GM23248 (cell line): ENCODE measurements around the gene MYO9A. TPM values are rescaled to one million over a fixed set of nuclear protein-coding genes. Genes with fewer than 3 reads are reported as not detected.

Experiments
- DNase-seq: peaks from one replicate; pipeline ENCODE4 v3.0.0-alpha.2; 2015
- H2AFZ ChIP-seq: fragments of 200-600 bp; sonication (generic); 2 replicates; pipeline ENCODE4 v1.6.1; 2016; ENCODE audit warnings: antibody characterized with exemption
- H3F3A ChIP-seq: fragments of 200-600 bp; sonication (generic); 2 replicates; pipeline ENCODE4 v1.6.1; 2016; ENCODE audit warnings: mild to moderate bottlenecking, antibody characterized with exemption, mixed run types; ENCODE audit not compliant: insufficient read depth
- H3K27ac ChIP-seq: fragments of 200-600 bp; sonication (generic); 2 replicates; pipeline ENCODE4 v1.5.1; 2016; ENCODE audit warnings: mild to moderate bottlenecking
- H3K27me3 ChIP-seq: fragments of 200-600 bp; sonication (generic); replicated peaks from 2 replicates; pipeline ENCODE4 v1.6.1; 2016; ENCODE audit warnings: mild to moderate bottlenecking; ENCODE audit not compliant: insufficient read depth
- H3K36me3 ChIP-seq: fragments of 200-600 bp; sonication (generic); 2 replicates; pipeline ENCODE4 v1.6.1; 2016; ENCODE audit warnings: low read depth, mild to moderate bottlenecking
- H3K4me1 ChIP-seq: fragments of 200-600 bp; sonication (generic); 2 replicates; pipeline ENCODE4 v1.6.1; 2016; ENCODE audit warnings: mild to moderate bottlenecking; ENCODE audit not compliant: insufficient read depth
- H3K4me2 ChIP-seq: fragments of 200-600 bp; sonication (generic); one replicate; pipeline ENCODE4 v1.6.1; 2016; ENCODE audit warnings: mild to moderate bottlenecking; ENCODE audit not compliant: unreplicated experiment
- H3K4me3 ChIP-seq: fragments of 200-600 bp; sonication (generic); 2 replicates; pipeline ENCODE4 v1.5.1; 2016; ENCODE audit warnings: mild to moderate bottlenecking
- H3K79me2 ChIP-seq: fragments of 200-600 bp; sonication (generic); 2 replicates; pipeline ENCODE4 v1.6.1; 2016; ENCODE audit warnings: mild to moderate bottlenecking; ENCODE audit not compliant: insufficient read depth
- H3K9ac ChIP-seq: fragments of 200-600 bp; sonication (generic); 2 replicates; pipeline ENCODE4 v1.6.1; 2016; ENCODE audit warnings: mild to moderate bottlenecking
- H3K9me2 ChIP-seq: fragments of 200-600 bp; sonication (generic); 2 replicates; pipeline ENCODE4 v1.6.1; 2016; ENCODE audit warnings: mixed run types, mild to moderate bottlenecking, moderate library complexity; ENCODE audit not compliant: insufficient read depth
- H3K9me3 ChIP-seq: fragments of 200-600 bp; sonication (generic); one replicate; pipeline ENCODE4 v1.6.1; 2017; ENCODE audit warnings: low read depth
- H4K20me1 ChIP-seq: fragments of 200-600 bp; sonication (generic); 2 replicates; pipeline ENCODE4 v1.6.0; 2016; ENCODE audit not compliant: insufficient read depth
- EZH2 ChIP-seq: fragments of 200-600 bp; sonication (generic); IDR thresholded peaks from 2 replicates; pipeline ENCODE4 v1.6.1; 2018; ENCODE audit warnings: antibody characterized with exemption, mild to moderate bottlenecking; ENCODE audit not compliant: insufficient read depth, poor library complexity, severe bottlenecking
- EZH2phosphoT487 ChIP-seq: fragments of 200-600 bp; sonication (generic); IDR thresholded peaks from 2 replicates; pipeline ENCODE4 v1.6.1; 2018; ENCODE audit warnings: antibody characterized with exemption, moderate library complexity, mild to moderate bottlenecking, low read depth; ENCODE audit not compliant: insufficient read depth
- WGBS, 2 experiments: methylation state at CpG; one replicate each; pipeline ENCODE4 v1.1.6; 2015 to 2017; ENCODE audit warnings: low lambda C conversion rate in 2 of 2, low coverage in 1 of 2; ENCODE audit errors: missing lambda C conversion rate in 2 of 2; 5-methylcytosine and 5-hydroxymethylcytosine counted together
- in situ Hi-C: fragments of 300-500 bp; cut with MboI; formaldehyde crosslinking; loops from 2 replicates; pipeline ENCODE4 v1.15.0; 2020
- polyA plus RNA-seq: library from polyadenylated mRNA; unstranded; fragments of >200 nt; fragmentation: Nextera tagmentation; extraction: Ambion mirVana; gene quantifications from 2 replicates; pipeline ENCODE4 v1.2.1, GENCODE V29; 2016
- total RNA-seq: library from RNA; depleted of rRNA; stranded (reverse); fragments of >200 nt; shearing (Covaris generic); gene quantifications from 2 replicates; pipeline ENCODE4 v1.2.3, GENCODE V29; 2014

Gene MYO9A
- total and polyA plus RNA-seq, 2 experiments from 2014 or later: 10.6 to 20.4 TPM

- Histone ChIP-seq H3K27me3 (no peaks in the 10 kb centered on the region), H3K36me3 (no peaks in the 10 kb centered on the region), H3K79me2 (peaks cover 67% of the 10 kb centered on the region), H3F3A (no peaks in the 10 kb centered on the region), H3K4me3 (no peak overlapping the region), H4K20me1 (peaks cover 9% of the 10 kb centered on the region), H3K27ac (no peak overlapping the region), H3K9ac (no peak overlapping the region), H2AFZ (no peak overlapping the region), H3K4me1 (no peaks in the 10 kb centered on the region), H3K9me3 (no peaks in the 10 kb centered on the region), H3K4me2 (no peak overlapping the region), H3K9me2 (no peaks in the 10 kb centered on the region)
- 83% methylated on average over 4 of the region's 4 CpGs for WGBS, 2 experiments
- no peak for DNase-seq
- in situ Hi-C loops: no loop called here
- no peak for TF ChIP-seq EZH2
- no peak for TF ChIP-seq EZH2phosphoT487
These were observed 18.8 kb downstream of the MYO9A start for GRCh38 chr15:72099155-72099554.

- H3K4me3 ChIP-seq: no peak overlapping the region
- no peaks in the 10 kb centered on the region for H3K27me3 ChIP-seq
- H3K36me3 ChIP-seq: no peaks in the 10 kb centered on the region
- 0 out of 2 replicates have a peak, but pooled peaks cover 3% of the 10 kb centered on the region for H4K20me1 ChIP-seq
- no peak overlapping the region for H3K4me2 ChIP-seq
- H2AFZ ChIP-seq: no peak overlapping the region
- in situ Hi-C loops: no loop called here
- H3K27ac ChIP-seq: no peak overlapping the region
- no peak overlapping the region for H3K9ac ChIP-seq
- TF ChIP-seq EZH2 (no peak), EZH2phosphoT487 (no peak)
- H3K79me2 ChIP-seq: peaks cover 71% of the 10 kb centered on the region
- no peaks in the 10 kb centered on the region for H3K4me1 ChIP-seq
- H3K9me2 ChIP-seq: no peaks in the 10 kb centered on the region
- H3K9me3 ChIP-seq: no peaks in the 10 kb centered on the region
- H3F3A ChIP-seq: no peaks in the 10 kb centered on the region
- DNase-seq: no peak
These were observed 19.9 kb downstream of the MYO9A start for GRCh38 chr15:72098040-72098439.

- peaks cover 77% of the 10 kb centered on the region for H3K79me2 ChIP-seq
- in situ Hi-C loops: no loop called here
These were observed 21.2 kb downstream of the MYO9A start for GRCh38 chr15:72096796-72097195.

GRCh38 chr15:72092691-72093090, 25.3 kb downstream of the MYO9A start:
- H3K9ac ChIP-seq: no peak overlapping the region
- H4K20me1 ChIP-seq: 0 out of 2 replicates have a peak, but pooled peaks cover 9% of the 10 kb centered on the region
- H3K79me2 ChIP-seq: peaks cover 95% of the 10 kb centered on the region
- H3F3A ChIP-seq: no peaks in the 10 kb centered on the region
- no peaks in the 10 kb centered on the region for H3K4me1 ChIP-seq
- H3K4me2 ChIP-seq: no peak overlapping the region
- H3K9me2 ChIP-seq: no peaks in the 10 kb centered on the region
- no peaks in the 10 kb centered on the region for H3K36me3 ChIP-seq
- in situ Hi-C loops: no loop called here
- no peak for DNase-seq
- H3K27me3 ChIP-seq: no peaks in the 10 kb centered on the region
- H3K27ac ChIP-seq: no peak overlapping the region
- TF ChIP-seq EZH2 (no peak), EZH2phosphoT487 (no peak)
- H3K4me3 ChIP-seq: no peak overlapping the region
- H2AFZ ChIP-seq: no peak overlapping the region
- H3K9me3 ChIP-seq: no peaks in the 10 kb centered on the region

More at GRCh38 chr15:72096796-72097195, 21.2 kb downstream of the MYO9A start:
- no peak overlapping the region for H3K4me3 ChIP-seq
- no peak overlapping the region for H3K9ac ChIP-seq
- DNase-seq: no peak
- no peak for TF ChIP-seq EZH2
- no peaks in the 10 kb centered on the region for H3K4me1 ChIP-seq
- no peaks in the 10 kb centered on the region for H3K9me3 ChIP-seq
- H4K20me1 ChIP-seq: 0 out of 2 replicates have a peak, but pooled peaks cover 3% of the 10 kb centered on the region
- H3K27ac ChIP-seq: no peak overlapping the region
- 89 to 100% methylated on average over 1 of the region's 1 CpG for WGBS, 2 experiments
- no peaks in the 10 kb centered on the region for H3K36me3 ChIP-seq
- H2AFZ ChIP-seq: no peak overlapping the region
- H3K9me2 ChIP-seq: no peaks in the 10 kb centered on the region
- no peaks in the 10 kb centered on the region for H3F3A ChIP-seq
- no peak overlapping the region for H3K4me2 ChIP-seq
- no peaks in the 10 kb centered on the region for H3K27me3 ChIP-seq

- Histone ChIP-seq H3K4me2 (no peak overlapping the region), H3F3A (no peaks in the 10 kb centered on the region), H3K4me3 (no peak overlapping the region), H3K9ac (no peak overlapping the region), H3K27ac (no peak overlapping the region), H3K79me2 (peaks cover 95% of the 10 kb centered on the region), H3K4me1 (no peaks in the 10 kb centered on the region), H3K36me3 (no peaks in the 10 kb centered on the region), H3K9me2 (no peaks in the 10 kb centered on the region), H3K27me3 (no peaks in the 10 kb centered on the region), H3K9me3 (no peaks in the 10 kb centered on the region), H2AFZ (no peak overlapping the region), H4K20me1 (0 out of 2 replicates have a peak, but pooled peaks cover 7% of the 10 kb centered on the region)
- TF ChIP-seq EZH2: no peak
- in situ Hi-C loops: no loop called here
- no peak for DNase-seq
- WGBS, 2 experiments: 98 to 100% methylated on average over 3 of the region's 3 CpGs
These were observed 25.9 kb downstream of the MYO9A start for GRCh38 chr15:72092006-72092405.
